ENCODE results near the gene S100A14.

Gene S100A14

DNA sequence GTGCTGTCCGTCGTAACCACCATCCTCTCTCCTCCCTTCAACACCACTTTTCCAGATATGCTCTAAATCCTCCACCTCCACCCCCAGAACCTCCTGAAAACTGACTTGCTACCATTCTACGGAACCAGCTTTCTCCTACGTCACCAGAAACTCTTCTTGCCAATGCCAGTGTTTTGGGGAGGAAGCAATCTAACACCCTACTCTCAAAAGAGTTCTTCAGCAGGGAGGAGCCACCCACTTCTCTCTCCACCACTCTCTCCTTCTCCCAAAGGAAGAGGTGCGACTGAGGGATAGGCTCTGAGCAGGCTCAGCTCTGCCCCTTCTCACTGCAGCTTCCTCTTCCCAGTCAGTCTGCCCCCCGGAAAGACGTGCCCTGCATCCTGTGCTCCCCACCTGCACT lies 44.4 kb downstream of the S100A14 start:
- Histone ChIP-seq H3K4me1 (ENCODE audit: insufficient read depth, low read length) (peaks cover 16% of the 10 kb centered on the region), H3K9me3 (ENCODE audit: insufficient read depth, low read depth, low read length) (peaks cover 3% of the 10 kb centered on the region; the same call in 1 of the 2 replicates), H3K27ac (ENCODE audit: low read depth, low read length) (no peak overlapping the region), H3K4me3 (ENCODE audit: low read length) (no peak overlapping the region), H3K27me3 (ENCODE audit: insufficient read depth, low read length) (no peaks in the 10 kb centered on the region), H3K9ac (ENCODE audit: low read depth, low read length) (no peak overlapping the region), H3K36me3 (ENCODE audit: insufficient read depth, low read length) (no peaks in the 10 kb centered on the region)
- WGBS, result 84% methylated on average over 7 of the region's 7 CpGs

DNA sequence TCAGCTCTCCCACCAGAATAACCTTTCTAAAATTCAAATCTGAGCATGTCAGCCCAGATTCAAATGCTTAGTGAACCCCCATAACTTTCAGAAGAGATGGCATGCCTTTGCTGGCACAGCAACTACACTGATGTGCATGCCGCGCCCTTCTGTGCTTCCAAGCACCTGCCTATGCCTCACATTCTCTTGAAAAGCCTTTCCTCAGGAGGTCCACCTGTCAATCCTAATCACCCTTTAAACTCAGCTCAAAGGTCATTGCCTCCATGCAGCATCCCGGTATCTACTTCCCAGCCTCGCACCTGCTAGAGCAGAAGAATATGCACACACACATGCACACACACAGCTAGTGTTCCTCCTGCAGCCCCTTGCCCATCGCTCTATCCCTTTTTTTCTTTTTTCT lies 45.3 kb downstream of the S100A14 start:
- Histone ChIP-seq H3K36me3 (ENCODE audit: insufficient read depth, low read length) (no peaks in the 10 kb centered on the region), H3K9me3 (ENCODE audit: insufficient read depth, low read depth, low read length) (peaks cover 3% of the 10 kb centered on the region; the same call in 1 of the 2 replicates), H3K9ac (ENCODE audit: low read depth, low read length) (no peak overlapping the region), H3K4me3 (ENCODE audit: low read length) (no peak overlapping the region), H3K4me1 (ENCODE audit: insufficient read depth, low read length) (peaks cover 23% of the 10 kb centered on the region), H3K27ac (ENCODE audit: low read depth, low read length) (no peak overlapping the region), H3K27me3 (ENCODE audit: insufficient read depth, low read length) (no peaks in the 10 kb centered on the region)
- 96% methylated on average over 5 of the region's 5 CpGs for WGBS

GRCh38 chr1:153569465-153569864 lies 46.7 kb downstream of the S100A14 start:
- 96% methylated on average over 8 of the region's 8 CpGs for WGBS
- Histone ChIP-seq H3K4me1 (ENCODE audit: insufficient read depth, low read length) (peaks cover 31% of the 10 kb centered on the region), H3K9ac (ENCODE audit: low read depth, low read length) (no peak overlapping the region), H3K27me3 (ENCODE audit: insufficient read depth, low read length) (no peaks in the 10 kb centered on the region), H3K36me3 (ENCODE audit: insufficient read depth, low read length) (no peaks in the 10 kb centered on the region), H3K27ac (ENCODE audit: low read depth, low read length) (no peak overlapping the region), H3K9me3 (ENCODE audit: insufficient read depth, low read depth, low read length) (peaks cover 3% of the 10 kb centered on the region; the same call in 1 of the 2 replicates), H3K4me3 (ENCODE audit: low read length) (no peak overlapping the region)

DNA sequence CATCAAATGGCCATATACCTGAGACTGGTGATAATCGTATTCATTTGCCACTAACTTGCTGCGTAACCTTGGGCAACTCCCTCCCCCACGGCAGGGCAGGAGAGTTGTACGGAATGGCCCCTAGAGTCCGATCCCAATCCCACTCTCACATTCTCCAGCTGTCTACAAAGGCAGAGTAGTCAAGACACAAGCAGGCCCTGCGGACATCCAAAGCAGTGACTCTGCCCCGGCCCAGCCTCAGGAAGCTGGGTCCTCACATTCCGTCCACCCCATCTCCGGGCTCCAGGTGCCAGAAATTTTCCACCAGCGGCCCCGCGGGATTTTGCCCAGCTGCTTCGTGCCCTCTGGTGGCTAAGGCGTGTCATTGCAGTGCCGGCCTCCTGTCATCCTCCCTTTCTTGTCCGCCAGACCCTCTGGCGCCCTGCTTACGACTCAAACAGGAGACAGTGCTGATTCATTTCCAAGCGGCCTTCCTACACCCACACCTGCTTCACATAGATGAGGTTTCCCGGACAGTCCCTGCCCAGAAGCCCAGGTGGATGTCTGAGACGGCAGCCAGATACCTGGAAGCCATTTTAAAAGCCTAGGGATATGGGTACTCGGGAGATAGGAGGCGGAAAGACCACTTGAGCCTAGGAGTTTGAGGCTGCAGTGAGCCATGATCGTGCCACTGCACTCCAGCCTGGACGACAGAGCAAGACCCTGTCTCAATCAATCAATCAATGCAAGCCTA lies 47.6 kb downstream of the S100A14 start:
- WGBS, result 22% methylated on average over 25 of the region's 25 CpGs
- Histone ChIP-seq H3K9ac (ENCODE audit: low read depth, low read length) (peak overlapping the region; percentile 9; the same call in 1 of the 2 replicates), H3K4me3 (ENCODE audit: low read length) (peak overlapping the region; percentile 15), H3K9me3 (ENCODE audit: insufficient read depth, low read depth, low read length) (no peaks in the 10 kb centered on the region), H3K4me1 (ENCODE audit: insufficient read depth, low read length) (peaks cover 31% of the 10 kb centered on the region), H3K36me3 (ENCODE audit: insufficient read depth, low read length) (no peaks in the 10 kb centered on the region), H3K27me3 (ENCODE audit: insufficient read depth, low read length) (no peaks in the 10 kb centered on the region), H3K27ac (ENCODE audit: low read depth, low read length) (peak overlapping the region; percentile 0; the same call in 1 of the 2 replicates)

DNA sequence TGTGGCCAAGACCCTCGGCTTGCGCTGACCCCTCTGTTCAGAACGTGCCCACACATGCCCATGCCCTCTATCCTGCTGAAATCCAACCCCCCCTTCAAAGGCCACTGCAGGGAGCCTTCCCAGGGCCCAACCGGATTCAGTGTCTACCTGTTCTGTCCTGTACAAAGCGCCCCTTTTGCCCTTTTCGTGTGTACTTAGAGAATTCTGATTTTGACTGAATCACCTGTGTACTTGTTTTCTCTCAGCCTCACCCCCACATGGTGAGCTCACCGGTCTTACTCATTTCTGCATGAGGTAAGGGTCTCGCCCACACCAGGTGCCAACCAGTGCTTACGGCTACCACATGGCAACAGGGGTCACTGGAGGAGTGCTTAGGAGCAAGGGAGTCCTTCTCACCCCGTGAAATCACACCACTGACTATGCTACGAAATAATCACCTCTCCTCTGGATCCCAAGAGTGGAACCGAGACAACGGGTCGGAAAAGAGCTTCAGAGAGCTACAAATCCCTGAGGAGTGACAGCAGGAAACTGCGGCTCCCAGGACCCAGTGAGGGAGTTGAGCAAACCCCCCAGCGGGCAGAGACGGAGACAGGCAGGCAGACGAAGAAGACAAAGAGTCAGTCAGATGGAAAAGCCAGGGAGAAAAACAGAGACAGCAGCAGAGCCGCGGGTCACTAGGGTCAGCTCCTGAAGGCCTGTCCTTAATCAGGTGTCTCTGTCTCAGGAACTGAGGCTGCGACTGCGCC lies 48.3 kb downstream of the S100A14 start:
- Histone ChIP-seq H3K4me1 (ENCODE audit: insufficient read depth, low read length) (peaks cover 31% of the 10 kb centered on the region), H3K27me3 (ENCODE audit: insufficient read depth, low read length) (no peaks in the 10 kb centered on the region), H3K36me3 (ENCODE audit: insufficient read depth, low read length) (no peaks in the 10 kb centered on the region), H3K9me3 (ENCODE audit: insufficient read depth, low read depth, low read length) (no peaks in the 10 kb centered on the region), H3K27ac (ENCODE audit: low read depth, low read length) (peak overlapping the region; percentile 0; the same call in 1 of the 2 replicates), H3K4me3 (ENCODE audit: low read length) (peak overlapping the region; percentile 15), H3K9ac (ENCODE audit: low read depth, low read length) (peak overlapping the region; percentile 9; the same call in 1 of the 2 replicates)
- 66% methylated on average over 22 of the region's 22 CpGs for WGBS

DNA sequence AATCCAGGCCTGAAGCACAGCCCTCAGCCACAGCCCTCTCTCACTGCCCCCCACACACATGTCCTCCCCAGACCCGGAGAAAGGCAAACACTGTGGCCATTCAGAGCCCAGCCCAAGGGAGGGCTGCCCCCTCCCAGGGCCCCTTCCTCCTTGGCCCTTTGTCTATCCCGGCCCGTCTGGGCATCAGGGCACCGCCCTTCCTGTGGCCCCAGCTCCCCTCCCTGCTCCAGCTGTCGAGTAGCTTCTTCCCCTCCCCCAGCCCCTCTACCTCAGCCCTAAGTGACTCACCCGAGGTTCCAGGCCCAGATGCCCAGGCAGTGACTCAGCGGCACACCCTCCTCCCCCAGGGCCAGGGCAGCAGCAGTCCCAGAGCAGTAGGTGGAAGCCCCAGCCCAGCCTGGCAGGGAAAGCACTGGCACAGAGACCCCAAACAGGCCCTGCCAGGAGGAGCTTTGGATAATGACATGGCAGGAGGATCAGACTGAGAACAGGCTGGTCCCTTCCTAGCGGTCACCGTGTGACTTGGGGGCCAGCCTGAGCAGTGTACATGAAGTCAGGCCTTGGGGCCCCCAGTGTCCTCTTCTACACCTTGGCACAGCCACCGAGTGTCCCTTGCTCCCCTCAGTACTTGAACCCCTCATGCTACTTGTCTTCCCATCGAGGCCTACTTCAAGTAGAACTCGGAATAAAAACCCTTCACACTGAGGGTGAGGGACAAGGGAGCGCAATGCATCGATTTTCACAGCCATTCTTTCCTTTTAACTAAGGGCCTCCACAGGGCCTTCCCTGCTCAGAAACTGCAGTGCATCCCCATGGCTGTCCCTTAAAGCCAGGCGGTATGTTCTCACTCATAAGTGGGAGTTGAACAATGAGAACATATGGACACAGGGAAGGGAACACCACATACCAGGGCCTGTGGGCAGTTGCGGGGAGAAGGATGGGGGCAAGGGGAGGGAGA lies 49.4 kb downstream of the S100A14 start:
- H3K9me3 ChIP-seq (ENCODE audit: insufficient read depth, low read depth, low read length), result no peaks in the 10 kb centered on the region

GRCh38 chr1:153565529-153566374 lies 50.4 kb downstream of the S100A14 start, which contains the start of gene S100A2:
S100A2 (minus strand) TSS chr1:153565844; CDS start chr1:153563877, 1,967 bp downstream.
- Histone ChIP-seq H3K9ac (ENCODE audit: low read depth, low read length) (peak within 1 kb of the TSS; percentile 71), H3K36me3 (ENCODE audit: insufficient read depth, low read length) (no peaks in the 10 kb centered on the region), H3K9me3 (ENCODE audit: insufficient read depth, low read depth, low read length) (no peaks in the 10 kb centered on the region), H3K4me1 (ENCODE audit: insufficient read depth, low read length) (peaks cover 31% of the 10 kb centered on the region), H3K4me3 (ENCODE audit: low read length) (no peak within 1 kb of the TSS; the same call in 1 of the 2 replicates), H3K27me3 (ENCODE audit: insufficient read depth, low read length) (no peaks in the 10 kb centered on the region), H3K27ac (ENCODE audit: low read depth, low read length) (peak within 1 kb of the TSS; percentile 76)
- 74% methylated on average over 8 of the region's 8 CpGs for WGBS

More for the DNA sequence above, 49.4 kb downstream of the S100A14 start:
- Histone ChIP-seq H3K4me3 (ENCODE audit: low read length) (no peak overlapping the region; the same call in 1 of the 2 replicates), H3K9ac (ENCODE audit: low read depth, low read length) (peak overlapping the region; percentile 71), H3K27ac (ENCODE audit: low read depth, low read length) (peak overlapping the region; percentile 66), H3K36me3 (ENCODE audit: insufficient read depth, low read length) (no peaks in the 10 kb centered on the region), H3K27me3 (ENCODE audit: insufficient read depth, low read length) (no peaks in the 10 kb centered on the region), H3K4me1 (ENCODE audit: insufficient read depth, low read length) (peaks cover 31% of the 10 kb centered on the region)
- 44% methylated on average over 16 of the region's 16 CpGs for WGBS

Data from HUES64 (cell line).